A549 (cell line): ENCODE data around the gene GJB5. TPM values are rescaled to one million over a fixed set of nuclear protein-coding genes. Genes with fewer than 3 reads are reported as not detected.

ENCODE experiments used
- ATAC-seq, 2 experiments: fragments of 200-7000 bp in 1 of 2; fragments of >200 bp in 1 of 2; cut with Nextera tagmentation in 1 of 2; cut with Tn5 transposase in 1 of 2; 3 replicates each; pipeline versions ENCODE4 v1.8.0 to v1.9.1; 2018 to 2020; ENCODE audit warnings: mild to moderate bottlenecking in 1 of 2, moderate library complexity in 1 of 2
- CTCF ChIA-PET: fragments of 300-600 bp; sonication (Branson Sonifier 250); formaldehyde crosslinking; extraction: SDS; loops from one replicate; lab custom pipeline; 2021; ENCODE audit warnings: antibody characterized with exemption, inconsistent platforms; lab: Yijun Ruan, JAX
- POLR2A ChIA-PET: fragments of 350-600 bp; formaldehyde crosslinking; extraction: SDS; loops from one replicate; lab custom pipeline; 2021; ENCODE audit warnings: antibody characterized with exemption, inconsistent platforms; lab: Yijun Ruan, JAX
- DNase-seq, 2 experiments: peaks; one replicate each; pipeline versions ENCODE4 v3.0.0 to v3.0.0-alpha.2; 2011 to 2016; ENCODE audit warnings: low read depth in 1 of 2, low spot score in 1 of 2
- FAIRE-seq: peaks from 2 replicates; lab custom pipeline; 2011; peaks lifted over from hg19 to GRCh38; lab: Jason Lieb, UNC
- H3K27ac ChIP-seq, 2 experiments: fragments of >200 bp; sonication (Bioruptor Twin); formaldehyde crosslinking; 3 replicates each; pipeline ENCODE4 v1.5.1; 2016 to 2017
- H3K4me1 ChIP-seq: fragments of >200 bp; sonication (Bioruptor Twin); formaldehyde crosslinking; 3 replicates; pipeline ENCODE4 v1.6.1; 2016
- H3K4me2 ChIP-seq: fragments of >200 bp; sonication (Bioruptor Twin); formaldehyde crosslinking; 3 replicates; pipeline ENCODE4 v1.6.1; 2016
- H3K4me3 ChIP-seq: fragments of >200 bp; sonication (Bioruptor Twin); formaldehyde crosslinking; 3 replicates; pipeline ENCODE4 v1.5.1; 2016
- H3K9me3 ChIP-seq: fragments of >200 bp; sonication (Bioruptor Twin); formaldehyde crosslinking; 3 replicates; pipeline ENCODE4 v1.6.1; 2016
- BCL3 ChIP-seq: fragments of >200 bp; sonication (Bioruptor Twin); formaldehyde crosslinking; IDR thresholded peaks from 3 replicates; pipeline ENCODE4 v1.6.1; 2016
- CEBPB ChIP-seq, 2 experiments: fragments of >200 bp in 1 of 2; sonication (Bioruptor Twin) in 1 of 2; formaldehyde crosslinking in 1 of 2; IDR thresholded peaks; 2 replicates each; pipeline ENCODE4 v1.6.1; 2012 to 2016
- EHMT2 ChIP-seq: fragments of 200-600 bp; sonication (generic); IDR thresholded peaks from 2 replicates; pipeline ENCODE4 v1.6.1; 2016; ENCODE audit warnings: antibody characterized with exemption, low read depth, mild to moderate bottlenecking, moderate library complexity
- EP300 ChIP-seq, 2 experiments: fragments of >200 bp; sonication (Bioruptor Twin); formaldehyde crosslinking; IDR thresholded peaks; 2 replicates in 1 of 2; 3 replicates in 1 of 2; pipeline ENCODE4 v1.6.1; 2016 to 2017
- FOSL2 ChIP-seq, 2 experiments: fragments of 450-650 bp in 1 of 2; fragments of >200 bp in 1 of 2; sonication (Bioruptor Twin) in 1 of 2; formaldehyde crosslinking; IDR thresholded peaks; 2 replicates each; pipeline versions ENCODE4 v1.5.0 to v1.6.1; 2016 to 2020; ENCODE audit warnings: mild to moderate bottlenecking in 1 of 2, moderate library complexity in 1 of 2
- FOXS1 ChIP-seq: fragments of 250-450 bp; sonication (Bioruptor Pico); IDR thresholded peaks from 2 replicates; pipeline ENCODE4 v1.5.0; 2020; ENCODE audit warnings: mild to moderate bottlenecking, moderate library complexity
- GATA3 ChIP-seq: IDR thresholded peaks from 2 replicates; pipeline ENCODE4 v1.6.1; 2012; ENCODE audit warnings: borderline replicate concordance
- HDAC2 ChIP-seq: fragments of 200-600 bp; sonication (generic); IDR thresholded peaks from 2 replicates; pipeline ENCODE4 v1.6.1; 2016
- HEYL ChIP-seq: fragments of 250-450 bp; sonication (Bioruptor Pico); IDR thresholded peaks from 2 replicates; pipeline ENCODE4 v1.8.0; 2021; ENCODE audit warnings: mild to moderate bottlenecking, moderate library complexity
- HOXB5 ChIP-seq: fragments of 250-450 bp; sonication (Bioruptor Pico); IDR thresholded peaks from 2 replicates; pipeline ENCODE4 v1.5.0; 2020; ENCODE audit warnings: mild to moderate bottlenecking, moderate library complexity
- JUN ChIP-seq, 2 experiments: fragments of >200 bp; sonication (Bioruptor Twin); formaldehyde crosslinking; IDR thresholded peaks; 2 replicates in 1 of 2; 3 replicates in 1 of 2; pipeline ENCODE4 v1.6.1; 2016 to 2017
- KDM5A ChIP-seq: fragments of 200-600 bp; sonication (generic); IDR thresholded peaks from 2 replicates; pipeline ENCODE4 v1.6.1; 2016; ENCODE audit warnings: antibody characterized with exemption, mild to moderate bottlenecking
- MAZ ChIP-seq: fragments of 150-350 bp; IDR thresholded peaks from 2 replicates; pipeline ENCODE4 v1.6.1; 2014; ENCODE audit warnings: antibody characterized with exemption, low read depth, low read length, borderline replicate concordance
- NFE2L2 ChIP-seq: fragments of 150-350 bp; conservative IDR thresholded peaks from 2 replicates; pipeline ENCODE4 v1.6.1; 2014; ENCODE audit warnings: low read length
- NPAS2 ChIP-seq: fragments of 250-450 bp; sonication (Bioruptor Pico); IDR thresholded peaks from 2 replicates; pipeline ENCODE4 v1.8.0; 2022; ENCODE audit warnings: mild to moderate bottlenecking, moderate library complexity, borderline replicate concordance
- POLR2A ChIP-seq: IDR thresholded peaks from 2 replicates; pipeline ENCODE4 v1.6.1; 2012; ENCODE audit warnings: mild to moderate bottlenecking, low read length
- RCOR1 ChIP-seq: fragments of 150-350 bp; IDR thresholded peaks from 2 replicates; pipeline ENCODE4 v1.6.1; 2014; ENCODE audit warnings: antibody characterized with exemption, low read length, low read depth
- RFX5 ChIP-seq: fragments of 450-650 bp; IDR thresholded peaks from 2 replicates; pipeline ENCODE4 v1.7.1; 2014; ENCODE audit warnings: antibody characterized with exemption, mild to moderate bottlenecking, moderate library complexity
- RNF2 ChIP-seq: fragments of 200-600 bp; sonication (generic); IDR thresholded peaks from 2 replicates; pipeline ENCODE4 v1.6.1; 2016; ENCODE audit warnings: low read depth, mild to moderate bottlenecking, antibody characterized with exemption, moderate library complexity, borderline replicate concordance
- SMC3 ChIP-seq: fragments of >200 bp; sonication (Bioruptor Twin); formaldehyde crosslinking; IDR thresholded peaks from 3 replicates; pipeline ENCODE4 v1.6.1; 2018; ENCODE audit warnings: inconsistent platforms
- TFCP2L1 ChIP-seq: fragments of 250-450 bp; sonication (Bioruptor Pico); IDR thresholded peaks from 2 replicates; pipeline ENCODE4 v1.5.0; 2021; ENCODE audit warnings: mild to moderate bottlenecking
- ZFP36 ChIP-seq: fragments of 450-650 bp; IDR thresholded peaks from 2 replicates; pipeline ENCODE4 v1.6.1; 2014; ENCODE audit warnings: borderline replicate concordance; ENCODE audit not compliant: partially characterized antibody
- ZNF302 ChIP-seq: fragments of 250-450 bp; sonication (Bioruptor Pico); IDR thresholded peaks from 2 replicates; pipeline ENCODE4 v1.9.0; 2021; ENCODE audit warnings: inconsistent platforms, mild to moderate bottlenecking, moderate library complexity
- WGBS: methylation state at CpG from one replicate; pipeline ENCODE4 v1.1.6; 2017; ENCODE audit errors: missing lambda C conversion rate; 5-methylcytosine and 5-hydroxymethylcytosine counted together
- polyA plus RNA-seq, 4 experiments: library from polyadenylated mRNA; depleted of rRNA in 3 of 4; stranded (reverse); fragments of >200 nt; fragmentation: RNase III in 1 of 4; extraction: RNeasy Plus Mini Kit Qiagen cat#74134 plus additional on column Dnase treatment in 1 of 4; gene quantifications; 2 replicates in 3 of 4; 3 replicates in 1 of 4; pipeline ENCODE4 v1.2.3, GENCODE V29; 2011 to 2017
- TF ChIP-seq, protein P1 (sequence below): fragments of 250-450 bp; sonication (Bioruptor Pico); IDR thresholded peaks from 2 replicates; pipeline ENCODE4 v1.5.0; 2020; ENCODE audit warnings: low read depth, mild to moderate bottlenecking, moderate library complexity
- TF ChIP-seq, protein P2 (sequence below): fragments of 450-650 bp; IDR thresholded peaks from 2 replicates; pipeline ENCODE4 v1.6.1; 2014; ENCODE audit warnings: antibody characterized with exemption
- TF ChIP-seq, protein P3 (sequence below): fragments of 200-600 bp; sonication (generic); IDR thresholded peaks from 2 replicates; pipeline ENCODE4 v1.6.1; 2016; ENCODE audit warnings: antibody characterized with exemption, mild to moderate bottlenecking, moderate library complexity
- TF ChIP-seq, protein P4 (sequence below): IDR thresholded peaks from 2 replicates; pipeline ENCODE4 v1.6.1; 2012
- TF ChIP-seq, protein P5 (sequence below): fragments of 250-450 bp; sonication (Bioruptor Pico); IDR thresholded peaks from 2 replicates; pipeline ENCODE4 v1.5.0; 2021; ENCODE audit warnings: mild to moderate bottlenecking, moderate library complexity, borderline replicate concordance

GJB5 gene
- polyA plus RNA-seq, 2 of the 4 experiments (the other 2 are of a cell fraction), result 0.15 to 0.16 TPM

- FAIRE-seq (no peak), ATAC-seq (no peak), DNase-seq (no peak)
- Histone ChIP-seq H3K9me3 (no peaks in the 10 kb centered on the region), H3K4me1 (no peaks in the 10 kb centered on the region), H3K27ac (no peak overlapping the region), H3K4me2 (no peak overlapping the region), H3K4me3 (no peak overlapping the region)
- POLR2A ChIA-PET, result no interaction called here
- CTCF ChIA-PET, result interaction anchor here (0.9 kb wide), 1 partner anchor 29 kb away, joined by 3 read pairs; no protein-coding TSS in a partner anchor
- TF ChIP-seq, protein P1, sequence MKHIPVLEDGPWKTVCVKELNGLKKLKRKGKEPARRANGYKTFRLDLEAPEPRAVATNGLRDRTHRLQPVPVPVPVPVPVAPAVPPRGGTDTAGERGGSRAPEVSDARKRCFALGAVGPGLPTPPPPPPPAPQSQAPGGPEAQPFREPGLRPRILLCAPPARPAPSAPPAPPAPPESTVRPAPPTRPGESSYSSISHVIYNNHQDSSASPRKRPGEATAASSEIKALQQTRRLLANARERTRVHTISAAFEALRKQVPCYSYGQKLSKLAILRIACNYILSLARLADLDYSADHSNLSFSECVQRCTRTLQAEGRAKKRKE, result no peak
- TF ChIP-seq KDM5A, result no peak
- no peak for TF ChIP-seq RFX5
- TF ChIP-seq FOXS1 (CRISPR knock-in tag), result no peak
- TF ChIP-seq CEBPB (IDR thresholded peaks at IDR 0.05), result no peak
- TF ChIP-seq NFE2L2, result no peak
- TF ChIP-seq HDAC2, result no peak
- no peak for TF ChIP-seq SMC3
- no peak for TF ChIP-seq TFCP2L1 (CRISPR knock-in tag)
- TF ChIP-seq, protein P2, sequence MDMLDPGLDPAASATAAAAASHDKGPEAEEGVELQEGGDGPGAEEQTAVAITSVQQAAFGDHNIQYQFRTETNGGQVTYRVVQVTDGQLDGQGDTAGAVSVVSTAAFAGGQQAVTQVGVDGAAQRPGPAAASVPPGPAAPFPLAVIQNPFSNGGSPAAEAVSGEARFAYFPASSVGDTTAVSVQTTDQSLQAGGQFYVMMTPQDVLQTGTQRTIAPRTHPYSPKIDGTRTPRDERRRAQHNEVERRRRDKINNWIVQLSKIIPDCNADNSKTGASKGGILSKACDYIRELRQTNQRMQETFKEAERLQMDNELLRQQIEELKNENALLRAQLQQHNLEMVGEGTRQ, result no peak
- TF ChIP-seq ZFP36, result no peak
- TF ChIP-seq, protein P3, sequence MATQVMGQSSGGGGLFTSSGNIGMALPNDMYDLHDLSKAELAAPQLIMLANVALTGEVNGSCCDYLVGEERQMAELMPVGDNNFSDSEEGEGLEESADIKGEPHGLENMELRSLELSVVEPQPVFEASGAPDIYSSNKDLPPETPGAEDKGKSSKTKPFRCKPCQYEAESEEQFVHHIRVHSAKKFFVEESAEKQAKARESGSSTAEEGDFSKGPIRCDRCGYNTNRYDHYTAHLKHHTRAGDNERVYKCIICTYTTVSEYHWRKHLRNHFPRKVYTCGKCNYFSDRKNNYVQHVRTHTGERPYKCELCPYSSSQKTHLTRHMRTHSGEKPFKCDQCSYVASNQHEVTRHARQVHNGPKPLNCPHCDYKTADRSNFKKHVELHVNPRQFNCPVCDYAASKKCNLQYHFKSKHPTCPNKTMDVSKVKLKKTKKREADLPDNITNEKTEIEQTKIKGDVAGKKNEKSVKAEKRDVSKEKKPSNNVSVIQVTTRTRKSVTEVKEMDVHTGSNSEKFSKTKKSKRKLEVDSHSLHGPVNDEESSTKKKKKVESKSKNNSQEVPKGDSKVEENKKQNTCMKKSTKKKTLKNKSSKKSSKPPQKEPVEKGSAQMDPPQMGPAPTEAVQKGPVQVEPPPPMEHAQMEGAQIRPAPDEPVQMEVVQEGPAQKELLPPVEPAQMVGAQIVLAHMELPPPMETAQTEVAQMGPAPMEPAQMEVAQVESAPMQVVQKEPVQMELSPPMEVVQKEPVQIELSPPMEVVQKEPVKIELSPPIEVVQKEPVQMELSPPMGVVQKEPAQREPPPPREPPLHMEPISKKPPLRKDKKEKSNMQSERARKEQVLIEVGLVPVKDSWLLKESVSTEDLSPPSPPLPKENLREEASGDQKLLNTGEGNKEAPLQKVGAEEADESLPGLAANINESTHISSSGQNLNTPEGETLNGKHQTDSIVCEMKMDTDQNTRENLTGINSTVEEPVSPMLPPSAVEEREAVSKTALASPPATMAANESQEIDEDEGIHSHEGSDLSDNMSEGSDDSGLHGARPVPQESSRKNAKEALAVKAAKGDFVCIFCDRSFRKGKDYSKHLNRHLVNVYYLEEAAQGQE, result no peak
- TF ChIP-seq RCOR1, result no peak
- TF ChIP-seq POLR2A, result no peak
- WGBS, result 18% methylated on average over 6 of the region's 7 CpGs
Measured at GRCh38 chr1:34712007-34712688, 42.7 kb upstream of the GJB5 start.

- POLR2A ChIA-PET, result no interaction called here
- Histone ChIP-seq H3K4me3 (no peak overlapping the region), H3K27ac (no peak overlapping the region), H3K9me3 (no peaks in the 10 kb centered on the region), H3K4me2 (no peak overlapping the region), H3K4me1 (no peaks in the 10 kb centered on the region)
- no peak for DNase-seq
- no peak for FAIRE-seq
- no peak for ATAC-seq
- CTCF ChIA-PET, result interaction anchor here (1.0 kb wide), 1 partner anchor 33 kb away, joined by 4 read pairs; no protein-coding TSS in a partner anchor
- 60% methylated on average over 3 of the region's 6 CpGs for WGBS
- TF ChIP-seq HOXB5 (CRISPR knock-in tag) (no peak), RNF2 (no peak), FOSL2 (IDR thresholded peaks at IDR 0.05) (no peak), FOSL2 (CRISPR knock-in tag; IDR thresholded peaks at IDR 0.05) (no peak), JUN (IDR thresholded peaks at IDR 0.05) (no peak), SMC3 (no peak), HEYL (CRISPR knock-in tag) (no peak), RCOR1 (no peak), EHMT2 (no peak), EP300 (IDR thresholded peaks at IDR 0.05) (no peak), NPAS2 (CRISPR knock-in tag) (no peak), BCL3 (no peak), GATA3 (no peak), MAZ (no peak), ZNF302 (CRISPR knock-in tag) (no peak)
- TF ChIP-seq, protein P4, sequence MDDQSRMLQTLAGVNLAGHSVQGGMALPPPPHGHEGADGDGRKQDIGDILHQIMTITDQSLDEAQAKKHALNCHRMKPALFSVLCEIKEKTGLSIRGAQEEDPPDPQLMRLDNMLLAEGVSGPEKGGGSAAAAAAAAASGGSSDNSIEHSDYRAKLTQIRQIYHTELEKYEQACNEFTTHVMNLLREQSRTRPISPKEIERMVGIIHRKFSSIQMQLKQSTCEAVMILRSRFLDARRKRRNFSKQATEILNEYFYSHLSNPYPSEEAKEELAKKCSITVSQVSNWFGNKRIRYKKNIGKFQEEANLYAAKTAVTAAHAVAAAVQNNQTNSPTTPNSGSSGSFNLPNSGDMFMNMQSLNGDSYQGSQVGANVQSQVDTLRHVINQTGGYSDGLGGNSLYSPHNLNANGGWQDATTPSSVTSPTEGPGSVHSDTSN, result no peak
- TF ChIP-seq, protein P2, result no peak
- TF ChIP-seq, protein P5, sequence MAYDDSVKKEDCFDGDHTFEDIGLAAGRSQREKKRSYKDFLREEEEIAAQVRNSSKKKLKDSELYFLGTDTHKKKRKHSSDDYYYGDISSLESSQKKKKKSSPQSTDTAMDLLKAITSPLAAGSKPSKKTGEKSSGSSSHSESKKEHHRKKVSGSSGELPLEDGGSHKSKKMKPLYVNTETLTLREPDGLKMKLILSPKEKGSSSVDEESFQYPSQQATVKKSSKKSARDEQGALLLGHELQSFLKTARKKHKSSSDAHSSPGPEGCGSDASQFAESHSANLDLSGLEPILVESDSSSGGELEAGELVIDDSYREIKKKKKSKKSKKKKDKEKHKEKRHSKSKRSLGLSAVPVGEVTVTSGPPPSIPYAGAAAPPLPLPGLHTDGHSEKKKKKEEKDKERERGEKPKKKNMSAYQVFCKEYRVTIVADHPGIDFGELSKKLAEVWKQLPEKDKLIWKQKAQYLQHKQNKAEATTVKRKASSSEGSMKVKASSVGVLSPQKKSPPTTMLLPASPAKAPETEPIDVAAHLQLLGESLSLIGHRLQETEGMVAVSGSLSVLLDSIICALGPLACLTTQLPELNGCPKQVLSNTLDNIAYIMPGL (CRISPR knock-in tag), result no peak
Measured at GRCh38 chr1:34713443-34713842, 41.4 kb upstream of the GJB5 start.
